HG02840 (cell line): ENCODE data around the gene RBM26.
A peak's percentile ranks its signal among the peaks of the same experiment; 100 is the strongest.

Source experiments
- ATAC-seq: cut with Tn5 transposase; IDR thresholded peaks from one replicate; pipeline ENCODE4 v1.9.1; 2021; ENCODE audit warnings: mild to moderate bottlenecking, moderate library complexity, moderate number of reproducible peaks; ENCODE audit not compliant: unreplicated experiment, low FRiP score

The RBM26 gene, protein sequence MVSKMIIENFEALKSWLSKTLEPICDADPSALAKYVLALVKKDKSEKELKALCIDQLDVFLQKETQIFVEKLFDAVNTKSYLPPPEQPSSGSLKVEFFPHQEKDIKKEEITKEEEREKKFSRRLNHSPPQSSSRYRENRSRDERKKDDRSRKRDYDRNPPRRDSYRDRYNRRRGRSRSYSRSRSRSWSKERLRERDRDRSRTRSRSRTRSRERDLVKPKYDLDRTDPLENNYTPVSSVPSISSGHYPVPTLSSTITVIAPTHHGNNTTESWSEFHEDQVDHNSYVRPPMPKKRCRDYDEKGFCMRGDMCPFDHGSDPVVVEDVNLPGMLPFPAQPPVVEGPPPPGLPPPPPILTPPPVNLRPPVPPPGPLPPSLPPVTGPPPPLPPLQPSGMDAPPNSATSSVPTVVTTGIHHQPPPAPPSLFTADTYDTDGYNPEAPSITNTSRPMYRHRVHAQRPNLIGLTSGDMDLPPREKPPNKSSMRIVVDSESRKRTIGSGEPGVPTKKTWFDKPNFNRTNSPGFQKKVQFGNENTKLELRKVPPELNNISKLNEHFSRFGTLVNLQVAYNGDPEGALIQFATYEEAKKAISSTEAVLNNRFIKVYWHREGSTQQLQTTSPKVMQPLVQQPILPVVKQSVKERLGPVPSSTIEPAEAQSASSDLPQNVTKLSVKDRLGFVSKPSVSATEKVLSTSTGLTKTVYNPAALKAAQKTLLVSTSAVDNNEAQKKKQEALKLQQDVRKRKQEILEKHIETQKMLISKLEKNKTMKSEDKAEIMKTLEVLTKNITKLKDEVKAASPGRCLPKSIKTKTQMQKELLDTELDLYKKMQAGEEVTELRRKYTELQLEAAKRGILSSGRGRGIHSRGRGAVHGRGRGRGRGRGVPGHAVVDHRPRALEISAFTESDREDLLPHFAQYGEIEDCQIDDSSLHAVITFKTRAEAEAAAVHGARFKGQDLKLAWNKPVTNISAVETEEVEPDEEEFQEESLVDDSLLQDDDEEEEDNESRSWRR

DNA sequence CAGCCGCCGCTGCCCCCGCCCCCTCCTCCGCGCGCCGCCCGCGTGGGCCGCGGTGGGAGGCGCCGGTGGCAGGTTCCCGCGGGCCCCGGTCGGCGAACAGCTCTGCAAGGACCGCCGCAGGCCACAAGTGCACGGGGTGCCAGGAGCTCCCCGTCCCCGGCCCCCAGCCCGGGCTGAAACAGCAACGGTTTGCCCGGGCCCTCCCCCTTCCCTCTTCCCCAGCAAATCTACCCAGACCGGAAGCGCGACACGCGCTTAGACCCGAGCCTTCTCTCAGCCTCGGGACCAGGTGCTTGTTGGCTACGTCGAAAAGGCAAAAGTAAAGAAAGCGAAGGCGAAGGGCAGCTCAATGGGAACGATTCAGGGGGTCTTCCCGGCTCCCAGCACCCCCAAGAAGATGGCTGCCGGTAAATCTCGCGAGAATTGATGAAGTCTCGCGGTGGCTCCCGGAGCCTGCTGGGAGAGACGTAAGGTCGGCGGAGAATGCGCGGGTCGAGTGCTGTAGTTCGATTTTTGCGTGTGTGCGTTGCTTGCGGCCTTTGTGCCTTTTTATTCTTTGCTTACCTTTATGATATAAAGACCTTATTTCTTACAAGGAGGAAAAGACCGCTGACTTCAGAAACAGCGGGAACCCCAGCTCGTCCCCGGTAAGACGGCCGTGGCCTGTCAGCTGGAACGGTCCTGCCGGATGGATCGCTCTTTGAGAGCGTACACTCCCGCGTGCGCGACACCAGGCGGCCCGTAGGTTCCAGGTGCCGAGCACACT is at the start of gene RBM26:
TSS of gene RBM26 (minus strand) at position 425 of the 766 bp plus-strand sequence. CDS start 481 bp downstream, outside the sequence.
- peak; percentile 78 for ATAC-seq

DNA sequence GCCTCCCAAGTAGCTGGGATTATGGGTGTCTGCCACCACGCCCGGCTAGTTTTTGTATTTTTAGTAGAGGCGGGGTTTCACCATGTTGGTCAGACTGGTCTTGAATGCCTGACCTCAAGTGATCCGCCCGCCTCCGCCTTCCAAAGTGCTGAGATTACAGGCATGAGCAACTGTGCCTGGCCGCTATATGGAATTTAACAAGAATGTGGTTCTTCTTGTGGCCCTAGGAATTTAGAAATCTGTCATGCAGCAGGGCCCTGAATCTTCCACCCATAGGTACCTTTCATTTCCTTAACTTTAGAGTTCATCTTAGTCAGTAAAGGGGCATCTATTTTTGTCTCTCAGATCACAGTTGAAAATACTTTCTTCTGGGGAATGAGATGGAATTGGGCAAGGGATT is 49.3 kb upstream of the RBM26 start:
- no peak for ATAC-seq

DNA sequence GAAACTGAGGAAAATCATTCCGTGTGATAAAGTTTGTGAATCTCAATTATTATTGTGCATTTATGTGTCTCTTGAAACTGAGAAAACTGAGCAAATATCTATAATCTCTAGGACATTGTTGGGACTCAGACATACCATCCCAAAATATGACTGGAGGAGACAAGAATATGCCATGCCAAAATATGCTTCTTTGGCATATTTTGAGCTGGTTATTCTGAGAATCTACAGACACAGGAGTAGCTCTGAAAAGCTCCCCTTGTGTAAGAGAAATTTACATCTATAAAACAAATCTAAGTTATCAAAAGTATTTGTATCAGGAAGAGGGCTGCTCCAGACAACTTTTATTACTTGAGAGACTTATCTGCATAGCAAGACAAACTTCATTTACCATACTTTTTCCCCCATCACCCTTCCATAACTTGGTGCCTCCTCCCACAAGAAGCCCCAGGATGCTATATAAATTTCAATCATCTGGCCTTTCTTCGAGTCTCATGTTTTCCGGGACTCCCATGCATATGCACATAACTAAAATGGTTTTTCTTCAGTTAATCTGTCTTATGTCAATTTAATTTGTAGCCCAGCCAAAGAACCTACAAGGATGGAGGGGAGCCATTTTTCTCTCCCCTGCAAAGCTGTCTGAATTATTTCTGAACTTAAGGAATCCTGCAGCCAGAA is 46.3 kb upstream of the RBM26 start:
- ATAC-seq = no peak

DNA sequence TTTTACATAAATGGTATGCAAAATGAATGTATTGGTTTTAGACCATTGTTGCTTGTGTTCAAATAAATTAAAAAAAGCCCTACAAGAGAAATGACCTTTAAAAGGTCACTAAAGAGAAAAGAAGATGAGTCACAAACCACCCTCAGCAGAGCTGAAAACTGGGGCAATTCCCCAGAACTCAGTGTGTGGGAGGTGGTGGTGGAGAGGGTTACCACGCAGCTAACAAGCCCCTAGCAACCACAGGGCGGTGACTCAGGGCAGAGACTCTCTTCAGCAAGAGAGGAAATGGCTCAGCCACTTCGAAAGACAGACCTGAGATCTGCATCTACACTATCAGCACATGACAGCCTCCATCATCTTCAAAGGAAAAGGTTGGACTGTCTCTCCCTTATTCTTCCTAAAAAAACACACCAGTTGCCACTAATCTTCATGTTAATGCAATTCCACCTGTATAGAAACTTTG is 45.5 kb upstream of the RBM26 start:
- ATAC-seq = peak; percentile 99

DNA sequence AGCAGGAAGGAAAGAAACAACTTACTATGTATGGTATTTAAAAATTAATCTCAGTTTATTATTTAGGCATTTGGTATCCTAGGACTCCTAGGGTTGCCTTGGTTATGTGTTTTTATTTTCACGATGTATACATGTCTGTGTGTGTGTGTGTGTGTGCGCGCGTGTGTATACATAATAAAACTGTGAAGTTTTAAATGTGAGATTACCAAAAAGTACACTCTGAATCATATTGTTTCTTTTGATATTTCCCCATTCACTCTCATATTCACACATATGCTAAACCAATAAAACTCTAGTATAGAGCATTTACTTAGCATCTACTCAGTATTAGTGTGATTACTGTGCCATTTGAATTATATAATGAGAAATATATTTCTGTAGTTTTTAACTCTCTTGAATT is 44.1 kb upstream of the RBM26 start:
- ATAC-seq = no peak

DNA sequence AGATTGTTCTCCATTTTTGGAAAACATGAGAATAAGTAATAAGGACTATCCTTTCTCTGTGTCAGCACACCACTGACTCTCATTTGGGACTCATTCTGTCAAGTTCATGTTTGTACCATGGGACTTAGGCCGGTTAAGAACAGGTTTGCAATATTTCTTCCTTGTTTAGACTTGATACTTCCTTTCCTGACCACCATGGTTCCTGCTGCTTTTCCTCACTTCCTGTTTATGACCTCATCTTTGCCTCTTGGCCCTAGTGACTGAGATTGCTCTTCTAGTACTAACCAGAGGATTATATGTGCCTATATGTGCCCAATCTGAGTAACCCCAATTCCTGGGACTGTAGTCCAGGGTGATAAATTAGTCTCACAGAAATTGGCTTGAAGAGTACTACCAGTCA is 42.4 kb upstream of the RBM26 start:
- no peak for ATAC-seq

DNA sequence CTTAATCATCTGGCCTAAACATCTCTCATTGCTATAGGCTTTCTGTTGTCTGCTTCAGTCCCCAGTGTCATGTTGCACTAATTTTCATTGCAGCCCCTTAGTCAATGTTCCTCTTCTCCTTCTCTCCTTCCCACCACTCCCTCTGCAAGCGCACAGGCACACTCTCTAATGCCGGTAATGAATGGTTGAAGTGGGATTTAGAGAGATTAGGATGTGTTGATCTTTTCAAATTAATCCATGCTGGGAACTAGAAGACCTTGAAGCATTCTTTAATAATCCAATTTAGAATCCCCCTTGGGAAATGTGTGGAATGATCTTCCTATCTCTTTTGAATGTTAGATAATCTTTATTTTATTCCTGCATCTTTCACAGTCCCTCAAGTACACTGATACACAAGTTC is 41.7 kb upstream of the RBM26 start:
- no peak for ATAC-seq

DNA sequence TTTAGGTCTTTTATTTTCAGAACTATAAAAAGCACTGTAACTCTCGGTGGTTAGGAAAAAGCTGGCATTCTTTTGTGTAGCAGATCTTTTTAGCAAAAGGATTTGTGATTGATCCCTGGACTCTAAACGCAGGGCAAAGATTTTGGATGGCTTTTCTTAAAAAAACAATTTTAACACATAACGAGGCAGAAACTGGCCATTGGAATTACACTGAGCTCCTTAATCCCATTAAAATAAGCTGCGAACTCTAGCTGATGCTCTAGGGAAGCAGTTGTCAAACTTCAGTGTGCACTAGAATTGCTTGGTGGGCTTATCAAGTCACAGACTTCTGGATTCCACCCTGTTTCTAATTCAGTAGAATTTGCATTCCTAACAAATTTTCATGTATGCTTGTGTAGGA is 41.1 kb upstream of the RBM26 start:
- ATAC-seq = no peak

DNA sequence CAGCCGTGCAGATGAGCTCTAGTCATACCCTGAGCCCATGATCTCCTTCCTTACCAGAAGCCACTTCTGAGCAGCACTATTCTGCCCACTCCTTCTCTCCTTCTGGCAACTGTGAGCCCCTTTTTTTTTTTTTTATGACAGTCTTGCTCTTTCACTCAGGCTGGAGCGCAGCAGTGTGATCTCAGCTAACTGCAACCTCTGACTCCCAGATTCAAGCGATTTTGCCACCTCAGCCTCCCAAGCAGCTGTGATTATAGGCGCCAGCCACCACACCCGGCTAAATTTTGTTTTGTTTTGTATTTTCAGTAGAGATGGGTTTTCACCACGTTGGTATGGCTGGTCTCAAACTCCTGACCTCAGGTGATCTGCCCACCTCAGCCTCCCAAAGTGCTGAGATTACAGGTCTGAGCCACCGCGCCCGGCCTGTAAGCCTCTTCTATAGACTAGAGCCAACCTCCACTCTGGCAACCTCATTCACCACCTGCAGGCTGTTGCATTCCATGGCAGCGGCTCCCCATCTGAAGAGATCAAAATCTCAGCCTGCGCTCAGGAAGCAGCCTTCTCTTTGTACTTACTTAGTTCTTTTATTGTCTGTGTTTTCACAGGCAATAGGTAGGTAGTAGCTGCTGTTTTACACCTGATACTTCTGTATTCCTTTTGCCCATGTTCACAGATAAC is 40.1 kb upstream of the RBM26 start:
- ATAC-seq = no peak

DNA sequence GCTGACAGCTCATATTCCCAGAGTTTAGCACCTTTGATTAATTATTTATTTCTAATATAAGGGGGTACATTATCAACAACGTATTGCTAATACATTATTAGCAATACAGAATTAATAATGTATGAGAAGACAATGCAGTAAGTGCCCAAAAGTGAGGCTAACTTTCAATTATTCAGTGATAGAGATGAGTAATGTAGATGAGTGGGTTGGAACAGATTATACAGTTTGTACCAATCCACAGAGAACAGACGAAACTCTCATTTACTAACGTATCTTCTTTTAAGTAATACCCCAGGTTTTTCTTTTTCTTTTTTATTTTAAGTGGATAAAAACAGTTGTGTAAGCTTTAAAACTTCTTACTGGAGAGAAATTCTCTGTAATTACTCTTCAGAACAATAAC is 36.7 kb upstream of the RBM26 start:
- ATAC-seq = no peak

DNA sequence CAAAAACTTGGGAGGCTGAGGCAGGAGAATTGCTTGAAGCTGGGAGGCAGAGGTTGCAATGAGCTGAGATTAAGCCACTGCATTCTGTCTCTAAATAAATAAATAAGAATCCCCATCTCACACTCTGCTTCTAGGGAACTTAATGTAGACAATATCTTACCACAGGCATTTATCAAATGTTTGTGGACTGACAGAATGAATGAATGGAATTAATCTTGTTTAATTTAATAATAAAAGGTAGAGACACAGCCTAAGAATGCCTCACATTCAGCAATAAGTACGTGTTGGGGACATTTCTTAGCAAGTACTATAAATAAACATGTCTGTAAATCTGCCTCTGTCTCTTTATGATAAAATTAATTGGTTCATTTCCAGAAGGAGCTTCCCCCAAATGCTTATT is 36.2 kb upstream of the RBM26 start:
- ATAC-seq = no peak

DNA sequence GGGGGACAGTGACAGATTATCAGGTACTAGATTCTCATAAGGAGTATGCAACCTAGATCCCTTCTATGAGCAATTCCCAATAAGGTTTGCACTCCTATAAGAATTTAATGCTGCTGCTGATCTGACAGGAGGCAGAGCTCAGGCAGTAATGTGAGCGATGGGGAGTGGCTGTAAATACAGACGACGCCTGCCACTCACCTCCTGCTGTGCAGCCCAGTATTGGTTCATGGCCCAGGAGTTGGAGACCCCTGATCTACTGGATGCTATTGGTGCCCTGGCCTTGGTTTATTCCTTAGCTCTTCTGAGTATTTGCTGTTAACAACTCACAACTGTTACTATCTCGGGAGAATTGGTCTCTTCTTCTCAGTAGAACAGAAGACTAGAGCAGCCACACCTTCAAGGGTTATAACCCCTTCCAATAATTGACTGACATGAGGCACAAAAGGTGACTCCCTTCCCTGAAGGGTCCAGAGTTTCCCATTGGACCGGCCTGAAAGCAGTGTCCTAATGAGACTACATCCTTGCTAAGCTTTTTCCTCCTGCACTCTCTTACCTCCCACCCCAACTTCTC is 35.0 kb upstream of the RBM26 start:
- ATAC-seq = no peak

DNA sequence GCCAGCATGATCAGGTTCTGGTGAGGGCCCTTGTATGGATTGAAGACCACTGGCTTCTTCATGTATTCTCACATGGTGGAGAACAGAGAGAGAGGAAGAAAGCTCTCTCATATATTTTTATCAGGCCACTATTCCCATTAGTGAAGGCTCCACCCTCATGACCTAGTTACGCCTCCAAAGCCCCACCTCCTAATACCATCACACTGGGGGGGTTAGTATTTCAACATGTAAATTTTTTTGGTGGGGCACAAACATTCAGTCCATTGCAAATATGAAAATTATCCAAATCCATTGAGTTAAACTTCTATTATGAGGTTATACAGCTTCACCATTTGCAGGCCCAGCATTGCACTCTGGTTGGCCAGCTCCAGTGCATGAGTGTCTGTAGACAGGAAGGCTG is 33.2 kb upstream of the RBM26 start:
- no peak for ATAC-seq

DNA sequence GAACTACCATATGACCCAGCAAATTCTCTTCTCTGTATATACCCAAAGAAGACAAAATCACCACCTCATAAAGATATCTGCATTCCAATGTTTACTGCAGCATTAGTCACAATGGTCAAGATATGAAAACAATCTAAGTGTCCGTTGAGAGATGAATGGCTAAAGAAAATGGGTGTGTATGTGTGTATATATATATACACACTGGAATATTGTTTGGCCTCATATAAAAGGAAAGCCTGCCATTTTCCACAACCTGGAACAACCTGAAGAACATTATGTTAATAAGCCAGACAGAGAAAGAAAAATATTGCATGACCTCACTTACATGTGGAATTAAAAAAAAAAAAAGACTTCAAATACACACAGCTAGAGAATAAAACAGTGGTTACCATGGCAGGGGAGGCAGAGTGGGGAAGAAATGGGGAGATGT is 29.5 kb upstream of the RBM26 start:
- ATAC-seq = no peak

DNA sequence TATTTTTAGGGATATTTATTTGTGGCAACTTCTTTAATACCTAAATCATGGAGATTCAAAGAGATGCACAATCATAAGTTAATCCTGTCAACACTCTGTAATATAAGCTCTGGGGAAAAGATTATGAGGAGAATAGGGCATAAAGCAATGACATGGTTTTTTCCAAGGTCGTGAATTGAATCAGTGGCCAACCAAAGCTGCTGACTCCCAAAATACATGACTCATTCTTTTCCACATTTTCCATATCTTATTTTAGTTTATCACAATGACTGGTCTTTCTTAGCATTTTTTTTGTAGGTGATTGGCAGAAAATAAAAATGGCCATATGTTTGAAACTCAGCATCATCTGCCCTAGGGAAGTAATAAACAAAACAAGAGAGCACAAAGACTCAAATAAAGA is 28.5 kb upstream of the RBM26 start:
- no peak for ATAC-seq

DNA sequence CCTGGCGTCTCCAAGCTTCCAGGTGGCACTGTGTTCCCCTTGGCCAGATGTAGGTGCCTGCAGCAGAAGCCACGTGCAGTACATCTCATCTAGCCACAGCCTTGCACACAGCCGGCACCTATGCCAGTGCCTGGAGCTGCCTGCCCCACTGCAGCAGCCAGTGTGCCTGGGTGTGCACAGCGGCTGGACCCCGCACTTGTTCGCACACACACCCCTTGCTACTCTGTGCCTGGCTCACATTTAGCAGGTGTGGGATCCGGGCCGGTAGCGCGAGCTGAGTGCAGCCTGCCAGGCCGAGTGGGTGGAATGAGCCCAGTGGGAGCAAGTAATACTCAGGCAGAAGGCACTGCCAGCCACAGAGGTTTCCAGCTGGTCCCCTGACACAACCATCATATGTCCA is 26.9 kb upstream of the RBM26 start:
- ATAC-seq = no peak

DNA sequence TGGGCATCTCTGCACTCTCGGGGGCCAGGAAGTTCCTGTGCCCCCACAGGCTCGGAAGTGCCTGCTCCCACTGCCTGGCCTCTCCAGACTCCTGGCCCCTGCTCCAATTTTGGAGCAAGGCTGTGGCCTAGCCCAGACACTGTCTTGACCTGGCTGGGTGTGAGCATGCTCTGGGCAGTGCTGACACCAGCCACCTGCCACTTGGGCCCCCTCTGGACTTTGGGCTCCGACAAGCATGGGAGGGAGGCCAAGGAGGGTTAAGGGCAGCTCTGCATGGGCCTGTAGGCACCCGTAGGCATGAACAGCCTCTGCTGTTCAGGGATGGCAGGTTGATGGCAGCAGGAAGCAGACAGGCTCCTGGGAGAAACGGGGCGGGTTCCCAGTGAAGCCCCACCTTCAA is 26.0 kb upstream of the RBM26 start:
- ATAC-seq = no peak

DNA sequence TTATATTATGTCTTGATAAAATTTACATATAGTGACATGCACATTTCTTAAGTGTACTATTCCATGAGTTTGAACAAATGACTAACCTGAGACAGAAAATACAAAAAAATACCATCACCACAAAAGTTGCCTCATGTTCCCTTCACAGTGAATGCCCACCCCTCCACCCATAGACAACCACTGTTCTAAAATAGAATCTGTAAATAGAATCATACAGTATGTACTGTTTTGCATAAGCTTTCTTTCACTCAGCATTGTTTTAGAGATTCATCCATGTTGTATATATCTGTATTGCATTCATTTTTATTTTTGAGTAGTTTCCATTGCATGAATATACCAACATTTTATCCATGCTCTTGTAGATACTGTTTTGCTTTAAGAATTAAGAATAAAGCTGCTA is 23.3 kb upstream of the RBM26 start:
- no peak for ATAC-seq

DNA sequence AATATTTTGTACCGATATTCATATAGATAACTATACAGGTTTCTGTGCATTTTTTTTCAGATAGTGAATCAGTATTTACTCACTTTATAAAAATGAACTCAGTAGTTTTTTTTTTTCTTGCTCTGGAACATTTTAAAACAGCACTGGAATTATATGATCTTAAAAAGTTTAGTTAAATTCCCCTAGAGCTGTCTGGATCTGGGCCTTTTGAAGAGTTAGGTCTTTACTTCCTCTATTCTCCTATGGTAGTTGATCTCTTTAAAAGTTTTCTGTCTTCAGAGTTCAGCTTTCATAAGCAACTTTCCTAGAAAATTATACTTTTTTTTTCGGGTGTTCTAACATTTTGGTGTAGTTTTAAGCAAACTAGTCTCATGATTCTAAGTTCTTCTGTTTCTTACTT is 21.8 kb upstream of the RBM26 start:
- ATAC-seq = no peak
